Testis (tissue), 2 donors: ENCODE data around the gene RERE.

Experiments used
- POLR2A ChIP-seq: fragments of 450-650 bp; IDR thresholded peaks from one replicate; pipeline ENCODE4 v1.6.1; 2017; ENCODE audit warnings: antibody characterized with exemption, mild to moderate bottlenecking, moderate library complexity
- TF ChIP-seq, protein P1 (sequence below), 3 experiments: fragments of 450-650 bp in 2 of 3; fragments of 200-600 bp in 1 of 3; sonication (generic) in 1 of 3; IDR thresholded peaks; one replicate each; pipeline ENCODE4 v1.5.1; 2016 to 2019; ENCODE audit warnings: antibody characterized with exemption in 3 of 3, mild to moderate bottlenecking in 2 of 3, moderate library complexity in 1 of 3

DNA sequence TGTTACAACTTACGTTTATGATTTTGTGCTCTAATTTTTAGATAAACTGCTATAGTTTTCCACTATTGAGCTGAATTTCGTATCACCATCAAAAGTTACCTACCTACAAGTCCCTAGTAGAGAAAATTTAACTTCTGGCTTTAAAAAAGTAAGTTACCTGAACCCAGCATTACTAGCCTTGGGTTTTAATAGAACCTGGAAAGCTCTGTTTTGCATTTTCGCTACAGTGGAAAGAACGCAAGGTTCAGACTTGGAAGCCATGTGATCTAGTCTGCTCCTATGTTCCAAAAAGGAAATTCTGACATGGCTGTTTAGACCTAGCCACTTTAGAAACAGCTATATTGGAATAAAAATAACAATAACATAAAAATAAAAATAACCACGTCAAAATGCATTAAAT, 389.0 kb downstream of the RERE start:
- TF ChIP-seq, protein P1, sequence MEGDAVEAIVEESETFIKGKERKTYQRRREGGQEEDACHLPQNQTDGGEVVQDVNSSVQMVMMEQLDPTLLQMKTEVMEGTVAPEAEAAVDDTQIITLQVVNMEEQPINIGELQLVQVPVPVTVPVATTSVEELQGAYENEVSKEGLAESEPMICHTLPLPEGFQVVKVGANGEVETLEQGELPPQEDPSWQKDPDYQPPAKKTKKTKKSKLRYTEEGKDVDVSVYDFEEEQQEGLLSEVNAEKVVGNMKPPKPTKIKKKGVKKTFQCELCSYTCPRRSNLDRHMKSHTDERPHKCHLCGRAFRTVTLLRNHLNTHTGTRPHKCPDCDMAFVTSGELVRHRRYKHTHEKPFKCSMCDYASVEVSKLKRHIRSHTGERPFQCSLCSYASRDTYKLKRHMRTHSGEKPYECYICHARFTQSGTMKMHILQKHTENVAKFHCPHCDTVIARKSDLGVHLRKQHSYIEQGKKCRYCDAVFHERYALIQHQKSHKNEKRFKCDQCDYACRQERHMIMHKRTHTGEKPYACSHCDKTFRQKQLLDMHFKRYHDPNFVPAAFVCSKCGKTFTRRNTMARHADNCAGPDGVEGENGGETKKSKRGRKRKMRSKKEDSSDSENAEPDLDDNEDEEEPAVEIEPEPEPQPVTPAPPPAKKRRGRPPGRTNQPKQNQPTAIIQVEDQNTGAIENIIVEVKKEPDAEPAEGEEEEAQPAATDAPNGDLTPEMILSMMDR (IDR thresholded peaks at IDR 0.05), result no peak
- no peak for TF ChIP-seq POLR2A
